Mucosa of rectum (tissue), 2 donors: ENCODE data around the gene ARNT2.

ENCODE experiments used
- H3K27ac ChIP-seq, 2 donors: one replicate each; pipeline ENCODE4 v1.7.0; 2013; ENCODE audit warnings: inconsistent platforms in 2 of 2, low read depth in 2 of 2, low read length in 2 of 2
- H3K27me3 ChIP-seq, 2 donors: one replicate each; pipeline ENCODE4 v1.7.0; 2013; ENCODE audit warnings: low read length in 2 of 2; ENCODE audit not compliant: control insufficient read depth in 2 of 2, insufficient read depth in 2 of 2
- H3K36me3 ChIP-seq, 2 donors: one replicate each; pipeline ENCODE4 v1.7.0; 2013; ENCODE audit warnings: low read length in 2 of 2; ENCODE audit not compliant: control insufficient read depth in 2 of 2, insufficient read depth in 2 of 2
- H3K4me1 ChIP-seq, 2 donors: one replicate each; pipeline ENCODE4 v1.7.0; 2013; ENCODE audit warnings: low read length in 2 of 2, mild to moderate bottlenecking in 1 of 2; ENCODE audit not compliant: control insufficient read depth in 2 of 2, insufficient read depth in 2 of 2
- H3K4me3 ChIP-seq, 2 donors: one replicate each; pipeline ENCODE4 v1.7.0; 2013; ENCODE audit warnings: low read length in 2 of 2
- H3K9ac ChIP-seq, 2 donors: one replicate each; pipeline ENCODE4 v1.7.0; 2013; ENCODE audit warnings: low read length in 2 of 2, low read depth in 1 of 2, mild to moderate bottlenecking in 1 of 2
- H3K9me3 ChIP-seq, 2 donors: one replicate each; pipeline ENCODE4 v1.7.0; 2013; ENCODE audit warnings: low read length in 2 of 2; ENCODE audit not compliant: control insufficient read depth in 2 of 2
- donor health status: healthy.
- donor health status: Normal muscosa, but diverticular disease.

ARNT2 gene

DNA sequence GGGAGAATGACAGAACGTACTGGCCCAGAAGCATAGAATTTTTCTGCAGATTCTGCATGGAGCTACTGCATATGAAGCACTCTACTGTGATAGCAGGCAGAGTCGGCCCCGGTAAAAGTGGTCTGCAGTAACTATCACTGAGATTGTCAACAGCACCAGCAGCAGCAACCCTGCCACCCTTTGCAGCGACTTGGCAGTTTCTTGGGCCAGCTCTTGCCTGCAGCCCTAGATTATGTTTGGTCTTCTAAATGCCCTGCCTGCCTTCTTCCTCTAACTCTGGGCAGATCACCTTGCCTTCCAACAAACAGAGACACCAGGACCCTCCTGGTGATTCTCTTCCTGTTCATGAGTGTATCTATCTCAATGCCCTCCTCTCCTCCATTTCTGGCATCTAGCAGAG, 161.8 kb downstream of the ARNT2 start:
- Histone ChIP-seq H3K4me3 (no peak overlapping the region), H3K27ac (no peak overlapping the region), H3K9me3 (no peaks in the 10 kb centered on the region), H3K4me1 (no peaks in the 10 kb centered on the region), H3K27me3 (no peaks in the 10 kb centered on the region), H3K36me3 (no peaks in the 10 kb centered on the region), H3K9ac (no peak overlapping the region)

DNA sequence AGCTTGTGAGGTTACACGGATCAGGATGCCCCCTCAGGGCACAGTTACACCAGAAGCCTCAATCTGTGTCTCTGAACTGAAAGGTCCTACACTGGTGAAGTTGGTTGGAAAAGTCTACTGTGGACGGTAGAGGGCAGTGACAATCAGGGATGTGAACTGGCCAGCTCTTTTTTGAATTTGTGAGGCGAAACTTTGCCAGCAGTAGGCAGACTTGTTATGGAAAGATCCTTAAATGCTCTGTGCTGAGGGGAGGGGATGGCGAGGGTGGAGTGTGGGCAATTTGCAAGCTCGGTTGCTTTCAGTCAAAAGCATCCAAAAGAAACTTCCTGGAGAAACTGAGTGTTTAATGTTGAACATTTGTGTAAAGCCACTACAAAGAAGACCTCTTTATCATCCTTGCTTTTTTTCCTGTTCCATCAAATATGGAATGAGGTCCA, 163.6 kb downstream of the ARNT2 start:
- Histone ChIP-seq H3K4me1 (no peaks in the 10 kb centered on the region), H3K9ac (no peak overlapping the region), H3K36me3 (no peaks in the 10 kb centered on the region), H3K9me3 (no peaks in the 10 kb centered on the region), H3K27ac (no peak overlapping the region), H3K27me3 (no peaks in the 10 kb centered on the region), H3K4me3 (no peak overlapping the region)

DNA sequence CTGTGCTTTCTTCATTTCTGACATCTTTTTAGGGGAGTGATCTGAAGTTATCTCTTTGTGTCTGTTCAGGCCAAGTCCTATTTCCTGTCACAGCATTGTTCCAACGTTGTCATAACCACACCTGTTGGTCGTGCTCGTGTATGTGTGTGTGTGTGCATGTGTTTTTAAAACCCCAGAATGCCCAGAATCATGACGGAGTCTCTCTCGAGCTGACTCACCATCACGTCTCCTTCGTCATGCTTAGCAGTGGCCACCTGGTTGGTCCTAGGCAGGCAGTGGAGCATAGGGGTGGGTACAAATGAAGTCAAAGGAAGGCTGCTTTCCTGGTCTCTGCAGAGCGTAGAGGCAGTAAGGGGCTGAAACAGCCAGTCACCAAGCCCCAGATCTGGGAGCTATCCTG, 164.1 kb downstream of the ARNT2 start:
- no peak overlapping the region for H3K27ac ChIP-seq
- H3K4me3 ChIP-seq = no peak overlapping the region
- no peak overlapping the region for H3K9ac ChIP-seq
- no peaks in the 10 kb centered on the region for H3K4me1 ChIP-seq
- no peaks in the 10 kb centered on the region for H3K27me3 ChIP-seq
- no peaks in the 10 kb centered on the region for H3K36me3 ChIP-seq
- no peaks in the 10 kb centered on the region for H3K9me3 ChIP-seq

DNA sequence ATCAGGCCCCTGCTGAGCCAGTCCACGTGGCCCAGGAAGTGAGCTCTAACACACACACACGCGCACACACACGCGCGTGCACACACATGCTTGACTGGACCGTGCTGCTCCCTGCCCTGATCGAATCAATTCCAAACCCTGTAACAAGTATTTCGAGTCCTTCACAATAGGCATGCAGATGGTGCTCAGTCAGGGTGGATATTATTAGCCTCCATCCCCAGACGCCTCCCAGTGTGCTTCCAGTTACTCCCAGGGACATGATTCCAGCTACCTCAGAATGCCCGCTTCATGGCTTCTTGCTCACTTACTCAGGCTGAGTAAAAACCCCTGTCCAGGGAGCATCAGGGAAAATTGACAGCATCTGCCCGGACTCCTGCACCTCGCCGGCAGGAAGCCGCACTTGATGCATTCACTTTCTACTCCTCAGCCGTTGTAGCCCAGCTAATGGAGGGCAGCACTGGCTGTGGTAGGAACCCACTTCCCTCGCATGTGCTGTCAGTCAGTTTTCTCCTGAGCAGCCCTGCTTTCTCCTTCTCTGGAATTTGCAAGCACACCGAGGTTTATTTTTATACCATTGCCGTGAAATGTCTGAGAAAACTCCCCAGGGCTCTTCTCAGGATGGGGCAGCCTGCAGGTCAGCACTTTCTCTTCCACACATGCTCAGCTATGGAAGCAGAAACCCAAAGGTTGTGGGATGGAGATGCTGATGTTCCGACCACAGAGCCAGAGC, 164.9 kb downstream of the ARNT2 start:
- peaks cover 0 to 6% of the 10 kb centered on the region in 2 donors for H3K4me1 ChIP-seq
- H3K4me3 ChIP-seq = no peak overlapping the region
- H3K36me3 ChIP-seq = no peaks in the 10 kb centered on the region
- H3K9ac ChIP-seq = no peak overlapping the region
- no peaks in the 10 kb centered on the region for H3K27me3 ChIP-seq
- H3K9me3 ChIP-seq = no peaks in the 10 kb centered on the region
- H3K27ac ChIP-seq = no peak overlapping the region

DNA sequence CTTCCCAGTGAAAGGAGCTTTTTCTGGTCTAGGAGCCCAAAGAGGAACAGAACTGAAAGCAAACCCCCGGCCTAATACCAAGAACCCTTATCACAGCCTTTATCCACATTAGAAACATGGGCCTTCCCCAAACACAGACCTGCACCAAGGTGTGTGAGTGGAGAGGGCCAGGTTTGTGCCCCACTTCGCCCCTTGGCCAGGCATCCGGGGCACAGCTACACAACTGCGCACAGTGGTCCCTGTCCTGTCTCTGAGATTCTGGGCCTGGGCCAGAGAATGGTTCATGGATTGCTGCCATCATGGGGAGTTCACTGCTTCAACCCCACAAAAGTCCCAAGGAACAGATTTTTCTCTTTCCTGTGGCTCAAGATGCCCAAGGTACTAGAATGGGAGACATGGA, 165.5 kb downstream of the ARNT2 start:
- Histone ChIP-seq H3K27me3 (no peaks in the 10 kb centered on the region), H3K4me3 (no peak overlapping the region), H3K36me3 (no peaks in the 10 kb centered on the region), H3K9me3 (no peaks in the 10 kb centered on the region), H3K27ac (no peak overlapping the region), H3K9ac (no peak overlapping the region), H3K4me1 (peaks cover 0 to 6% of the 10 kb centered on the region in 2 donors)

DNA sequence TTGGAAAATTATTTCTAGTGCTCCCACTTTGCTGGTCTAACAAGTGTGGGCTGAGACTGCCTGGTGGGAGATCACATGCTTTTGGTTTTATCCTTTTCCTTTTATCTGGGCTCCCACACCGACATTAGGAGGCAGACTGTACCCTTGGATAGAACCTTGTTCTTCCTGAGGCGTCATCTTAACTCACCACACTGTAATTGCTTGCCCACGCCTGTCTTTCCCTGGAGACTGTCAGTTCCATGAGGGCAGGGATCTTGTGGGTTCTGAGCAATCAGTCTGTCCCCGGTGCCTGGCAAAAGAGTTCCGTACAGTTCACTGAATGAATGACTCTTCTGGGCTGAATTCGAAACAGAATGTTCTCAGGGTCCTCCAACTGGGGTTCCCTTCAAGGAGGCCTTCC, 166.4 kb downstream of the ARNT2 start:
- Histone ChIP-seq H3K9me3 (no peaks in the 10 kb centered on the region), H3K4me3 (no peak overlapping the region), H3K36me3 (no peaks in the 10 kb centered on the region), H3K9ac (no peak overlapping the region), H3K4me1 (peaks cover 0 to 6% of the 10 kb centered on the region in 2 donors), H3K27me3 (no peaks in the 10 kb centered on the region), H3K27ac (no peak overlapping the region)

DNA sequence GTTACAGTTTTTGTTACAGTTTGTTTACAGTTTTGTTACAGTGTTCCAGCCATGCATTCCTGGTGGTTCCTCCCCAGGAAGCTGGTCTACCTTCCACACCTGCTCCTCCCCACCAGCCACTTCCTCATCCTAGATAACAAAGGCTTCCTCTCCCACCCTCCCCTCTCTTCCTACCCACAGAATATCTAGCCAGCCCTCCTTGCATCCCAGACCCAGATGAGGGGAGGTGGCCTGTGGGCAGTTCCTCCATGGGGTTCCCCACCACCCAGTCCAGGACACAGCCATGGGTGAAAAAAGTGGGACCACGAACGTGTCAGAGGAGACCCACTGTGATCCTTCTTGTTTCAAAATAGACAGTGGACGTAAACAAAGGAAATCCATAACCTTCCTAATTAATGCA, 168.2 kb downstream of the ARNT2 start:
- Histone ChIP-seq H3K36me3 (no peaks in the 10 kb centered on the region), H3K27me3 (no peaks in the 10 kb centered on the region), H3K4me1 (peaks cover 0 to 6% of the 10 kb centered on the region in 2 donors), H3K4me3 (no peak overlapping the region), H3K9ac (no peak overlapping the region), H3K27ac (no peak overlapping the region), H3K9me3 (no peaks in the 10 kb centered on the region)

DNA sequence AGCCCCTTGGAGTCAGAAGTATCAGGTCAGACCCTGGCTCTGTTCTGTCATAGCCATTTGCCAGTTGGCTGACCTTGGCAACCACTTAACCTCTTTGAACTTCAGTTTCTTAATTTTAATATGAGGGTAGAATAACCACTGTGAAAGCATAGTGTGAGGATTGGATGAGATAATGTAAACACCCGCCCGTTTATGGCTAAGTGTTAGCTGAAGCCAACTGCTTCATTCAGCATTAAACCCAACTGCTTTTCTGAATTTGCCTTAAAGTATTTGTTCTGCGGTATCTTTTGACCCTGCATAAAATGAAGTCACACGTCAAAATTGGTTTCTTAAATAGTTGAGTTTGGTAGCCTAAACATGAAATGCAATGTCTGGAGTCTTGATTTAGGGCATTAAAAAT, 169.4 kb downstream of the ARNT2 start:
- Histone ChIP-seq H3K36me3 (no peaks in the 10 kb centered on the region), H3K9ac (no peak overlapping the region), H3K4me3 (no peak overlapping the region), H3K27ac (no peak overlapping the region), H3K27me3 (no peaks in the 10 kb centered on the region), H3K4me1 (peaks cover 0 to 6% of the 10 kb centered on the region in 2 donors), H3K9me3 (no peaks in the 10 kb centered on the region)

DNA sequence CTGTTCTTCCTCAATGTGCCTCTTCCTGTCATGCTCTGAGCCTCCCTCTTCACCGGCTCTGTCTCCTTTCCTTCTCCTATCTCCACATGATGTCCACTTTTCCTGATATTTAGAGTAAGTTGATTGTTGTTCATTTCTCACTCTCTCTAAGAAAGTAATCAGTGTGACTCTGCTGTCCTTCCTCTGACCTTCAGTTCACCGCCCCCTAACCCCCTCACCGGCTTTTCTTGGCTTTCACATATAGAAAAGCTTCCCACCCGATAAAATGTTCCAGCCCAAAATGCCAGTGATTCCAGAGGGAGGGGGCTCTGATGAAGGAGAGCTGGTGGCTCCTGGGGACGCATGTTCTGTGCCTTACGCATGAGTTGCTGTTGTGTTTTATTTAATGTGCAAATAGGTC, 170.4 kb downstream of the ARNT2 start:
- Histone ChIP-seq H3K9me3 (no peaks in the 10 kb centered on the region), H3K27ac (no peak overlapping the region), H3K4me3 (no peak overlapping the region), H3K4me1 (peaks cover 0 to 6% of the 10 kb centered on the region in 2 donors), H3K9ac (no peak overlapping the region), H3K27me3 (no peaks in the 10 kb centered on the region), H3K36me3 (no peaks in the 10 kb centered on the region)

DNA sequence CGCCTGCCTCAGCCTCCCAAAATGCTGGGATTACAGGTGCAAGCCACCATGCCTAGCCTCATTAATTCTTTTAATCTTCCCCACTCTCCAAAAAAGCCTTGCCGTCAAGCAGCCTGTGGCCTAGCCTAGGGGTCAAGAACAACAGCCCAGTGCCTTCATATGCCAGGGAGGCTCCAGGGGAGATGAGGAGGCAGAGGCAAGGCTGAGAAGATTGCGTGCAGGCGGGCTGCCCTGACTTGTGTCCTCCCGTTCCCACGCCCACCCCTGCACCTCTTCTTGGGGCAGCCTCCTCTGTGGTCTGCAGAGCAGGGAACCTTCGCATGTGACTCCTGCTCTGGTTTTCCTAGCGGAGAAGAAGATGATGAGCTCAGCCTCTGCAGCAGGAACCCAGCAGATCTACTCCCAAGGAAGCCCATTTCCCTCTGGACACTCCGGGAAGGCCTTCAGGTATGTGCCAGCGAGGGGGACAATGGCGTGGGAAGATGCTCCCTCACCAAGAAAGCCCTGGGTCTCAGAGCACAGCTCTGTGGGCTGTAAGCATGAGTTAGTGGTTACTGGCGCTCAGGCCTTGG, 172.4 kb downstream of the ARNT2 start:
- Histone ChIP-seq H3K9me3 (no peaks in the 10 kb centered on the region), H3K27ac (no peak overlapping the region), H3K36me3 (no peaks in the 10 kb centered on the region), H3K27me3 (no peaks in the 10 kb centered on the region), H3K9ac (no peak overlapping the region), H3K4me1 (peaks cover 0 to 6% of the 10 kb centered on the region in 2 donors), H3K4me3 (no peak overlapping the region)
